Fibroblast of lung (primary cell): ENCODE measurements around the gene RNF225.

Experiments
- EZH2 ChIP-seq: IDR thresholded peaks from 2 replicates; pipeline ENCODE4 v1.5.1; 2012; ENCODE audit warnings: low read length, control low read depth, mild to moderate bottlenecking; ENCODE audit errors: missing control alignments
- TF ChIP-seq, protein P1 (sequence below), 2 donors: IDR thresholded peaks in 1 of 2; conservative IDR thresholded peaks in 1 of 2; 1 replicate in 1 of 2; 2 replicates in 1 of 2; pipeline ENCODE4 v1.5.1; 2011 to 2012; ENCODE audit warnings: low read length in 2 of 2, control low read depth in 1 of 2, inconsistent platforms in 1 of 2, low read depth in 1 of 2, mild to moderate bottlenecking in 1 of 2

DNA sequence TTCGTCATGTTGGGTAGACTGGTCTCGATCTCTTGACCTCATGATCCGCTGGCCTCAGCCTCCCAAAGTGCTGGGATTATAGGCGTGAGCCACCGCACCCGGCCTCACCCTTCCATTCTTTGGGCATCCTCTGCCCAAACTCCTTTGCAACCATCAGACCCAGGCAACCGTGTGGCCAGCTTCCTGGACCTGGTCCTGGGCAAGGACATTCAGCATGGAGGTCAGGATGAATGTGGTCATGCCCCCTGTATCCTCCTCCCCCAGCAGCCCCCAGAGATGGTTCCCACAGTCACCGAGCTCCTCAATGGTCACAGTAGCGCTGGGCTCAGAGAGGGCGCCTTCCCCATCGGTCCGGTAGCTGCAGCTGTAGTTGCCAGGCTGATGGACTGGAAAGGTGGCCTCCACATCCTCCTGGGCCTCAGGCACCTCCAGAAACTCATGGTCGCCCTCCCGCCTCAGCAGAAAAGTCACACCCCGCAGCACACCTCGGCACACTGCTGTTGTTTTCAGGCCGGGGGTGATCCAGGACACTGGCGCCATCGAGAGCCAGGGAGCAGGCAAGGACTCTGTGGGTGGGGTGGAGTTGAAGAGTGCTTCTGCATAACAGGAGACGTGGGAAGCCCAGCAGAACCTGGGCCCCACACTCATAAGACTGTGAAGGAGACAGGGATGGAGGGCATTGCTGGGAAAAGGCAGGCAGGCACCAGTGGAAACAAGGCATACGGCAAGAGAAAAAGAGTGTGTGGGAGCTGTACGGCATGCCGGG lies 43.3 kb upstream of the RNF225 start:
- TF ChIP-seq, protein P1, sequence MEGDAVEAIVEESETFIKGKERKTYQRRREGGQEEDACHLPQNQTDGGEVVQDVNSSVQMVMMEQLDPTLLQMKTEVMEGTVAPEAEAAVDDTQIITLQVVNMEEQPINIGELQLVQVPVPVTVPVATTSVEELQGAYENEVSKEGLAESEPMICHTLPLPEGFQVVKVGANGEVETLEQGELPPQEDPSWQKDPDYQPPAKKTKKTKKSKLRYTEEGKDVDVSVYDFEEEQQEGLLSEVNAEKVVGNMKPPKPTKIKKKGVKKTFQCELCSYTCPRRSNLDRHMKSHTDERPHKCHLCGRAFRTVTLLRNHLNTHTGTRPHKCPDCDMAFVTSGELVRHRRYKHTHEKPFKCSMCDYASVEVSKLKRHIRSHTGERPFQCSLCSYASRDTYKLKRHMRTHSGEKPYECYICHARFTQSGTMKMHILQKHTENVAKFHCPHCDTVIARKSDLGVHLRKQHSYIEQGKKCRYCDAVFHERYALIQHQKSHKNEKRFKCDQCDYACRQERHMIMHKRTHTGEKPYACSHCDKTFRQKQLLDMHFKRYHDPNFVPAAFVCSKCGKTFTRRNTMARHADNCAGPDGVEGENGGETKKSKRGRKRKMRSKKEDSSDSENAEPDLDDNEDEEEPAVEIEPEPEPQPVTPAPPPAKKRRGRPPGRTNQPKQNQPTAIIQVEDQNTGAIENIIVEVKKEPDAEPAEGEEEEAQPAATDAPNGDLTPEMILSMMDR (conservative IDR thresholded peaks at IDR 0.05 in 1 of 2, IDR thresholded peaks at IDR 0.05 in 1 of 2; ENCODE audit: low read depth in 1 of 2, low read length in 2 of 2): no peak
- no peak for TF ChIP-seq EZH2
